ENCODE results near the gene ADCY2. TPM values are rescaled to one million over a fixed set of nuclear protein-coding genes. Genes with fewer than 3 reads are reported as not detected.

ADCY2 gene
- total RNA-seq, 6 experiments from 2014 or later = 0.93 TPM; not detected in 5

DNA sequence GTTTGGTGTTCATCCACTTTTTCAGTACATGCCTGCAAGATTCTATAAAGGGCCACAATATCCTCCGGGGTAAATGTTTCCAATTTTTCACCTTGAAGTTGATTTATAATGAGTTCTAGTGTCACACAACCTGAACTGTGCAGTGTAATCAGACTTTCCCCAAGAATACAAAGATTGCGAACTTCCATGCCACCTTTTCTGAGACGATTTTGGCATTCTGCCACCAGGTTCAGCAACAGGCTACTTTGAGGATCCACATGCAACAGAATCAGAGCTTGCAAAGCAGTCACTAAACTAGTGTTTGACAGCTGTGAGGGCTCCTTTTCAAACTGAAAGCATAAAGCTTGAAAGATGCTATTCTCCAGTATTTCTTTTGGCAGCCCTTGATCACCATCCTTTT, 471.3 kb downstream of the ADCY2 start:
- Histone ChIP-seq H3K9me3 (no peaks in the 10 kb centered on the region), H3K36me3 (peaks cover 0 to 14% (median 7%) of the 10 kb centered on the region in 4 donors), H3K4me1 (peaks cover 0 to 25% (median 4%) of the 10 kb centered on the region in 4 donors), H3K4me3 (no peak overlapping the region), H3K27ac (no peak overlapping the region), H3K27me3 (no peaks in the 10 kb centered on the region)
- TF ChIP-seq, protein P1, sequence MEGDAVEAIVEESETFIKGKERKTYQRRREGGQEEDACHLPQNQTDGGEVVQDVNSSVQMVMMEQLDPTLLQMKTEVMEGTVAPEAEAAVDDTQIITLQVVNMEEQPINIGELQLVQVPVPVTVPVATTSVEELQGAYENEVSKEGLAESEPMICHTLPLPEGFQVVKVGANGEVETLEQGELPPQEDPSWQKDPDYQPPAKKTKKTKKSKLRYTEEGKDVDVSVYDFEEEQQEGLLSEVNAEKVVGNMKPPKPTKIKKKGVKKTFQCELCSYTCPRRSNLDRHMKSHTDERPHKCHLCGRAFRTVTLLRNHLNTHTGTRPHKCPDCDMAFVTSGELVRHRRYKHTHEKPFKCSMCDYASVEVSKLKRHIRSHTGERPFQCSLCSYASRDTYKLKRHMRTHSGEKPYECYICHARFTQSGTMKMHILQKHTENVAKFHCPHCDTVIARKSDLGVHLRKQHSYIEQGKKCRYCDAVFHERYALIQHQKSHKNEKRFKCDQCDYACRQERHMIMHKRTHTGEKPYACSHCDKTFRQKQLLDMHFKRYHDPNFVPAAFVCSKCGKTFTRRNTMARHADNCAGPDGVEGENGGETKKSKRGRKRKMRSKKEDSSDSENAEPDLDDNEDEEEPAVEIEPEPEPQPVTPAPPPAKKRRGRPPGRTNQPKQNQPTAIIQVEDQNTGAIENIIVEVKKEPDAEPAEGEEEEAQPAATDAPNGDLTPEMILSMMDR (IDR thresholded peaks at IDR 0.05) = no peak
- no peak for TF ChIP-seq POLR2A (IDR thresholded peaks at IDR 0.05)
- no peak for DNase-seq
- no peak for ATAC-seq
- intact Hi-C loops (cut with DNase I) = no loop called here
- WGBS (ENCODE audit: insufficient coverage, low coverage, low lambda C conversion rate, missing lambda C conversion rate) = 34% methylated on average over 3 of the region's 3 CpGs

DNA sequence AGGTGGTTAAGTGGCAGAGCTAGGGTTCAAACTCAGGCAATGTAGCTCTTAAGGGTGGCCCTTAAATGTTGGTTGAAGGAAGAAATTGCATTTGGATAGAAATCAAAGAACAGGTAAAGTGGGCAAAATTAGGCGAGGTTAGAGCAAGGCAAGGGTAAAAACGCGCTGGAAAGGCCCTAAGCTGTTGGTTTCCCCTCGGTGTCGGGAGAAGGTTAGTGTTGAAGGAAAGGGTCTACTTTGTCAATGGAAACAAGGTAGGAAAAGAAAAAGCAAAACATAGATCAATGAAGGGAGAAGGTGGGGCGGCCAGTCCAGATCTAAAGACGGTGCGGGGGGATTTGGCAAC, 472.5 kb downstream of the ADCY2 start:
- ATAC-seq (peak; percentile 0 to 13 (median 8)), DNase-seq (no peak)
- TF ChIP-seq POLR2A (IDR thresholded peaks at IDR 0.05) = no peak
- TF ChIP-seq, protein P1 (IDR thresholded peaks at IDR 0.05) = no peak
- peaks cover 0 to 25% (median 4%) of the 10 kb centered on the region in 4 donors for H3K4me1 ChIP-seq
- H3K9me3 ChIP-seq = no peaks in the 10 kb centered on the region
- intact Hi-C loops (cut with DNase I) = no loop called here
- peak overlapping the region; percentile 93 to 97 (median 96) for H3K4me3 ChIP-seq
- H3K27ac ChIP-seq = peak overlapping the region; percentile 83 to 90 (median 89)
- no peaks in the 10 kb centered on the region for H3K27me3 ChIP-seq
- under 1% methylated on average over 8 of the region's 8 CpGs for WGBS (ENCODE audit: insufficient coverage, low coverage, low lambda C conversion rate, missing lambda C conversion rate)
- peaks cover 0 to 14% (median 3%) of the 10 kb centered on the region in 4 donors for H3K36me3 ChIP-seq

DNA sequence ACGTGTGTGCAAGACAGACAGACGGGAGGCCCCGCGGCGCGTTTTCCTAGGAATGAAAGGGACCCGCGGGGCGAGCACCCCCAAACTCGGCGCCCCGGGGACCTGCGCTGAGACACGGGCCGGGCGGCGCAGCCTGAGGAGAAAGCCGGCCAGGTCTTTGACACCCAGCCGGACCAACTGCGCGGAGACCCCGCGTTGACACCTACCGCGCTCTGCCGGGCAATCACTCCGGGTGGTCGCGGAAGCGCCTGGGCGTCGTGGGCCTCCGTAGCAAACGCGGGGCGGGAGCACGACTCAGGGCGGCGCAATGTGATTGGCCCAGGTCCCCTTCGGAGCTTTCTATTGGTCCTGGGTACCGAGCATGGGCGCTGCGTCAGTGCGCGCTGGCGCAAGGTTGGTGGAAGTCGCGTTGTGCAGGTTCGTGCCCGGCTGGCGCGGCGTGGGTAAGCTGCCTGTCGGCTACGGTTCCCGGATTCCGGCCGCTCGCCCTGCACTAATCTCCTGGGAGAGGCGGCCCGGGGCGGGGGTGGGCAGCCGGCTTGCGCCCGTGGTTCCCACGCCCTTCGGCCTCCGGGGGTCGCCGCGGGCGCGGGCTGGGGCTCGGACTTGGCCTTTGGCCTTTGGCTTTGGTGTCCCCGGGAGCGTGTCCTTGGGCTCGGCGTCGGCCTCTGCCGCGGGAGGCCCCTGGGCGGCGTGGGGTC, 473.0 kb downstream of the ADCY2 start, which contains the start of the genes FASTKD3 and MTRR:
Gene FASTKD3, minus strand, starts transcription at position 259 of the 701 bp plus-strand sequence. CDS start 948 bp downstream, outside the sequence.
Gene MTRR, plus strand, starts transcription at position 376 of the 701 bp plus-strand sequence. CDS start 1,647 bp downstream, outside the sequence.
- TF ChIP-seq, protein P1 (IDR thresholded peaks at IDR 0.05) = no peak
- TF ChIP-seq POLR2A (IDR thresholded peaks at IDR 0.05) = peak; percentile 88
- Histone ChIP-seq H3K4me1 (peaks cover 0 to 25% (median 4%) of the 10 kb centered on the region in 4 donors), H3K36me3 (peaks cover 0 to 14% (median 3%) of the 10 kb centered on the region in 4 donors), H3K27ac (peak within 1 kb of the TSS; percentile 83 to 90 (median 89)), H3K4me3 (peak within 1 kb of the TSS; percentile 93 to 97 (median 96)), H3K27me3 (no peaks in the 10 kb centered on the region), H3K9me3 (no peaks in the 10 kb centered on the region)
- intact Hi-C loops (cut with DNase I) = no loop called here
- ATAC-seq (peak; percentile 99 to 100 (median 100)), DNase-seq (peak; percentile 95 to 96 (median 96))
- WGBS (ENCODE audit: insufficient coverage, low coverage, low lambda C conversion rate, missing lambda C conversion rate) = 0% methylated on average over 13 of the region's 83 CpGs

DNA sequence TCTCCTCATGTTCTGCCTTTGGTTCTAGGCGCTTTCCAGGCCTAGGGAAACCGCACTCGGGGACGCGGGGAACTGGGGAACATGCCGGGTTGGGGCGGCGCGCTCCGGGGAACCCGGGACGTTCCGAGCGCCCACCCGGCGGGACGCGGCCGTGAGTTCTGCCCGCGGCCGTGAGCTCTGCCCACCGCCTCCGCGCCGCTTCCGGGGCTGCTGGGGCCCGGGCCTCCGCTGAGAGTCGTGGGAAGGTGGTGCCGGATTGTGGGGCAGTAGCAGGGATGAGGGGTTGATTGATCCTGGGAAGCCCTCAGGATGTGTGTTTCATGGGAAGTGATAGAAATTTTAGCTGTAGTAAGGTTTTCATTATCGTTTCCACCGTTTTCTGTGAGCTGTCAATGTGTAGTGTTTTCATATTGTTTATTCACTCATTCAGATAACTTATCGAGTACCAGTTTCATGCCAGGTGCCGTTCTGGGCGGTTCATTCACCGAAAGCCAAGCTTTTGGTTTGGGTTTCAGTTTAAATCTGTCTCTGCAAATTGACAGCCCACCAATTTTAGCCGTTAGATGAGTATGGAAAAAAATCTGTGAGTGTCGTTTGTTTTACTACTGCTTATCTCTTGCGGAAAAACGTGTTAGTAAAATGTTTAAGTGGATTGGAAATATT, 473.7 kb downstream of the ADCY2 start:
- Histone ChIP-seq H3K27me3 (no peaks in the 10 kb centered on the region), H3K4me3 (peak overlapping the region; percentile 93 to 97 (median 96)), H3K4me1 (peaks cover 0 to 25% (median 4%) of the 10 kb centered on the region in 4 donors), H3K9me3 (no peaks in the 10 kb centered on the region), H3K27ac (peak overlapping the region; percentile 83 to 90 (median 89)), H3K36me3 (peaks cover 0 to 11% (median 3%) of the 10 kb centered on the region in 4 donors)
- DNase-seq (no peak), ATAC-seq (peak; percentile 43 to 53 (median 48))
- WGBS (ENCODE audit: insufficient coverage, low coverage, low lambda C conversion rate, missing lambda C conversion rate) = under 1% methylated on average over 25 of the region's 41 CpGs
- TF ChIP-seq, protein P1 (IDR thresholded peaks at IDR 0.05) = no peak
- intact Hi-C loops (cut with DNase I) = no loop called here

Data from right lobe of liver (tissue), 6 donors.